NCI-H2171 (cell line): ENCODE measurements around the gene LRPAP1.
"Not testable (repeated sequence)": the region's sequence is repeated elsewhere in the genome, so short reads cannot be mapped to it uniquely, and the experiment has no call there.

Source experiments
- DNase-seq: peaks from one replicate; lab custom pipeline; 2025; lab: John Stamatoyannopoulos, UW

The LRPAP1 gene

DNA sequence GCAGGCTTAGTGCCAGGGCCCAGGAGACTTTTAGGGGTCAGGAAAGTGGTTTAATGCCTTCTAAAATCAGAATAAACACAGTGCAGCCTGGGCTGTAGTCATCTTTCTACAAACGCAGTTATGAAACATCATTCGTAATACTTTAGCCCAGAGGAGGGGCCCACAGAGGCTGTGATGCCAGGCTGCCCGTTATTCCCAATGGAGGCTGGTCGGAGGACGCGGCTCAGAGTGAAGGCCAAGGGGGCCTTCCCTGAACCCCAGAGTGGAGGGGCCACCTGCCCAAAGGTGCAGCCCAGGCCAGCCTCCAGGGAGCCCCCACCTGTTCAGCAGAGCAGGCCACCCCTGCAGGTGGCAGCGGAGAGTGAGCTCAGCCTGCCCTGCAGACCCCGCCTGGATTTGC is 29.9 kb upstream of the LRPAP1 start:
- not testable (repeated sequence) for DNase-seq

DNA sequence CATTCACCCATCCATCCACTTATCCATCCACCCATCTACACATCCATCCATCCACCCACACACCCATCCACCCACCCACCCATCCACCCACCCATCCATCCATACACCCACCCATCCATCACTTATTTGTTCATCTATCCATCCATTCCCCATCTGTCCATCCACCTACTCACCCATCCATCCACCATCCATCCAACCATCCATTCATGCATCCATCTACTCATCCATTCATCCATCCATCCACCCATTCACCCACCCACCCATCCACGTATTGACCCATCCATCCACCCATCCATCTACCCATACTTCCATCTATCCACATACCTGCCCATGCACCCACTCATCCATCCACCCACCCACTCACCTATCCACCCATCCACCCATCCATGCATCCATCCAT is 28.2 kb upstream of the LRPAP1 start:
- DNase-seq, result not testable (repeated sequence)

DNA sequence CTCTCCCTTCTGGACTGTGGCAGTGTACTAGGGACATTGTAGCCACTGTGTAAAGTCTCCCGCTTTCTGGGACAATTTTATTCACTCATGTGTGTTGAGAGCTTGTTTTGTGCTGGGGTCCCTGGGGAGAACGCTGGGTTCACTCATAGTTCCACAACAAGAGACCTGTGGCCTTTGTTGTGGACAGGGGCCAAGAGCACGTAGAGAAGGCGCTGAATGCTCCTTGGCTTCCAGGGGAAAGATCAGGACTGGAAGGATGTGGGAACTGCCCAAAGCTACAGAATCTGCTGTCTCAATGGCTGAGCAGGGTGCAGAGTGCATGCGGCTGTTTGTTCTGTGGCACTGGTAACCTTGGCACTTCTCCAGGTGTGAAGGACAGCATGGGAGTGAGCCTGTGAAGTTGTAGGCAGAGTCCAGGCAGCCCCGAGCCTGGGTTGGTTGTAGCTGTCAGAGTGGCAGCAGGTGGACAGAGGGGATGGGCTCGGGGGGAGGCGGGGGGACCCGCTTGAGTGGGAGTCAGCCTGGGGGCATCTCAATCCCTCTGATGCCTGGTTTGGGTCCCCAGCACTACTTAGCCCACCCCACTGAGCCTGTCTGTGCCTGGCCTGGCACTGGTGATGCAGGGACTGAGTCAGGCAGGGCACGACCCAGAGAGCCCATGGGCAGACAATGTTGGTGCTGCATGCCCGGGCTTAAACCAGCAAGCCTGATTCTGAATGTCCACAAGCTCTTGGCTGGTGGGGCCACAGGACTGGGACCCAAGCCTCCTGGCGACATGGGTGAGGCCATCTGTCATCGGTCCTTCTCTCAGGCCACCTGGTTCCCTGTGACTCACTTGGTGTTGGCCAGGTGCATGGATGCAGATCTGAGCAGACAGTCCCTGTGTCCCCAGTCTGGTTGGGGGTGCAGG is 27.4 kb upstream of the LRPAP1 start:
- DNase-seq, result not testable (repeated sequence)

DNA sequence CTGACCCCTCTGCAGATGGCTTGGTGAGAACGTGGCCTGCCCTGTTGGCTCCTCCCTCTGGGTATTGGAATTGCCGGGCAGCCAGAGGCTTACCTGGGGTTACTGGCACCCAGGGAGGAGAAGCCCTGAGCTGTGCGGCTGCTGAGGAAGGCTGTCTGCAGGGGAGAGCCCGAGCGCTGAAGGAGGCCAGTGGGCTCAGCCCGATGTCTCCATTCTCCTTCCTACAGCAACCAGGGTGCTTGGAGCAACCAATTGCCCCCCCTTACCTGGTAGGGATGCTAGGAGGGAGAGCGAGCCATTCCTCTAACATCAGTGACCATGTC is 26.3 kb upstream of the LRPAP1 start:
- DNase-seq, result not testable (repeated sequence)

DNA sequence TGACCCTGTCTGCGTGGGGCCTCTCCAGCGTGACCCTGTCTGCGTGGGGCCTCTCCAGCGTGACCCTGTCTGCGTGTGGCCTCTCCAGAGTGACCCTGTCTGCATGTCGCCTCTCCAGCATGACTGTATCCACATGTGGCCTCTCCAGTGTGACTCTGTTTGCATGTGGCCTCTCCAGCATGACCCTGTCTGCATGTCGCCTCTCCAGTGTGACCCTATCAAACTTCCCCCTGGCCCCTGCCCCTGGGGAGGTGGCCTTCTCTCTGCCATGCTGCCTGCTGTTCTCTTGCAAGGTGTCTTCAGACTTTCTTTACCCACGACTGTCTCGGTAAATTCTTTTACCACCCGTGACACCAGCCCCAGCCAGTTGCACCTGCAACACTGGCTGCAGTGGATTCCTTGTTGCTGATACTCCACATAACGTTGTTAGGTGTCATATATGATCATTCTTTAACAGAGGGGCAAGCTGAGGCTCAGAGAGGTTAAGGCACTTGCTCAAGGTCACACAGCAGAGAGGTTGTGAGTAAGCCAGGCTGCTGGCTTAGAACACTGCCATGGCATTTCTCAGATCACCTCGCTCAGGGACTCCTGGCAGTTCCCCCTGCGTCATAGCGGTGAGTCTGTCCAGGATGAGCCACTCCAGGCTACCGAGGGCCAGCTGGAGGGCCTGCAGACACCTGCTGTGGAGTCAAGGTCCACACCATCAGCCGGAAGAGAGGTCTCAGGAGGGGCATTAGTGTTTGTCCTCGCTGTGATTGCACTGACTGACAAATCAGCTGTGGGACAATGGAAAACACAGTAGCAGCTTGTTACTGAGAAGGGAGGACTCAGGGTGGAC is 25.7 kb upstream of the LRPAP1 start:
- DNase-seq, result not testable (repeated sequence)

DNA sequence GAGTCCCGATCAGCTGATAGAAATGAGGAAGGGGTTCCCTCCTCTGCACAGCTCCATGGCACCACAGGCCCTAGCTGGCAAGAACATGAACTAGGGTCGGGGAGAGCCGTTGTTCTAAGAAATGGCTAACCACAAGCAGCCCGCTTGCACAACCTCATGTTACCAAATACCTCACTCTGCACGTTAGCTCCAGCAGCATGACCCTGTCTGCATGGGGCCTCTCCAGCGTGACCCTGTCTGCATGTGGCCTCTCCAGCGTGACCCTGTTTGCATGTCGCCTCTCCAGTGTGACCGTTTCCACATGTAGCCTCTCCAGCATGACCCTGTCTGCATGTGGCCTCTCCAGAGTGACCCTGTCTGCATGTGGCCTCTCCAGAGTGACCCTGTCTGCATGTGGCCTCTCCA is 24.9 kb upstream of the LRPAP1 start:
- not testable (repeated sequence) for DNase-seq

DNA sequence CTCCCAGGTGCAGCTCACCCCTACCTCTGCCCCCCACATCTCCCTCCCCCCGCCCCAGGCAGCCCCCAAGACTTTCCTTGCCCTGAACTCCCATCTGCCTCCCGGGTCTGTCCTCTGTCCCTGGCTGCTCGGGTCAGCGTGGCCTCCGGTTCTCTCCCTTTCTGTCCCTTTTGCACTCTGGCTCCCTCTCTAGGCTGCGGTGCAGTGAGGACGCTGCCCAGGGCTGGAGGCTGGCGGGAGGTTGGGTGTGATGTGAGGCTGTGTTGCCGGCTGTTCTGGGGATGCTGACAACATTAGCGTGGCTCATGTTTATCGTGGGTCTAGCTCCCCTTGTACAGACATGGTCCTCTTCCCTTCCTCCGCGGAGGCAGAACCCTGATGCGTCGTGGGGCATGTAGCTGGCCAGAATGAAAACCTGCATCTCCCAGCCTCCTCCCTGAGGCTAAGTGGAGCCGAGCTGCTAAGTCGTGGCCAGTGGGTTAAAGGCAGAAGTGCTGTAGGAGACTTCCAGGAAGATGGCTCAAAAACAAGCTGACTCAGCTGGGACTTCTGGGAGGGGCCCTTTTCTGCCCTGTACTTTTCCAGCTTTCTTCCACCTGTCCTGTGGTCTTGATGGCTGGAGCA is 24.1 kb upstream of the LRPAP1 start:
- DNase-seq, result not testable (repeated sequence)

DNA sequence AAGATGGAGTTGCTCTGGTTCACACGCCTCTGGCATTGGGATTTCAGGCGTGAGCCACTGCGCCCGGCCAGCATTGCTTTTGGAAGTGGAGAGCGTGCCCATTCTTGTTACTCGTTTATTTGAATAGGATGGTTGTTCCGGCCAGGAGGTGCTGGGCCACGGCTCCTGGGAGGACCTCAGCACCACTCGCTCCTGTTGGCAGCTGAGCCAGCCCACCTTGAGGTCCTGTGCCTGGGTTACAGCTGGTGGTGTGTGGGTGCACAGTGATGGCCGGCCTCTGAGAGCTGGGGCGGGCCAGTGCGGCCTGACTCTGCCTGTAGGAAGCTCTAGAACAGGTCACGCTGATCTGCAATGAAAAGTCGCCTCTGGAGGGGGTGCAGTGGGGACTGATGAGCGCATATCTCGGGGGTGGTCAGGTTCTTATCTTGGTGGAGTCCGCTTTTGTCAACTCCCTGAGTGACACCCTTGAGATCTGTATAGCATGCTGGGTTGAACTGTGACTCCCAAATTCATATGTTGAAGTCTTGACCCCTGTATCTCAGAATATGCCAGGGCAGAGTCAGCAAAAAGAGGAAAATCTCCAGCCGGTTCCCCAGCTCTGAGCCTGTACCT is 23.3 kb upstream of the LRPAP1 start:
- not testable (repeated sequence) for DNase-seq

DNA sequence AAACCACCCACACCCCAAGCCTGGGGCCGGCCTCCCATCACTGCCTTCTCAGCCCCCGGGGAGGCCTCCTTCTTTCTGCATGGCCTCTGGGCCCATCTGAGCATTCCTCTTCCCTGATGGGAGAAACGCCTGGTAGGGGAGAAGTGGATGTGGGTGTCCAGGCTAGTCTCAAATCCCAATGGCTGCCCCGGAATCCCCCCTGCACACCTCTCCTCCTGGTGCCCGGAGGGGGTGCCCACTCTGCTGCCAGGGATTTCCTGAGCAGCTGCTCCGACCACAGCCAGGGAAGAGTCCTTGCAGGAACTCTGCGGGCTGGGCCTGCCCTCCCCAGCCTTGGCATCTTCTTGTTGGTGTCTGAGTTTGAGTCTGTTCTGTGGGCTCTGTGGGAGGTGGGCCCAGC is 19.1 kb upstream of the LRPAP1 start:
- DNase-seq, result not testable (repeated sequence)

DNA sequence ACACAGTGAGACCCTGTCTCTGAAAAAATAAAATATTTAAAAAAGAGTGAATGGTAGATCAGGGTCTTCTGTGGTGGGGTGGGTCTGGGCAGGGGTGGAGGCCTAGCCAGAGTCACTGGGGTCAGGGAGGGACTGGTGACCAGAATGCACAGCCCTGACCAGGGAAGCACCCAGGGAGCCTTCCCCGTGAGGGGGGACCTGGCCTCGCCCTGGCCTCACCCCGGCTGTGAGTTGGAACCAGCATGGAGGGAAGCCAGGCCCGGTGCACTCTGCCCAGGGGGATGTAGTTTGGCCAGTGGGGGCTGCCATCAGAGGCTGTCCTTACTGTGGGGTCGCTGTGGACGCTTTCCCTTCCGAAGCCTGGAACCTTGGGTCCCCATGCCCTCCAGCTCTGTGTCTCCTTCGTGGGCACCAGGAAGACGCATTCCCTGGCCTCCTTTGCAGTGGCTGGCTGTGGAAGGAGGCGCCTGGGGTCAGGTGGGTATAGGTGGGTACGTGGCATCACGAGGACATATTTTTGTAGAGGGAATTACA is 18.6 kb upstream of the LRPAP1 start:
- not testable (repeated sequence) for DNase-seq

DNA sequence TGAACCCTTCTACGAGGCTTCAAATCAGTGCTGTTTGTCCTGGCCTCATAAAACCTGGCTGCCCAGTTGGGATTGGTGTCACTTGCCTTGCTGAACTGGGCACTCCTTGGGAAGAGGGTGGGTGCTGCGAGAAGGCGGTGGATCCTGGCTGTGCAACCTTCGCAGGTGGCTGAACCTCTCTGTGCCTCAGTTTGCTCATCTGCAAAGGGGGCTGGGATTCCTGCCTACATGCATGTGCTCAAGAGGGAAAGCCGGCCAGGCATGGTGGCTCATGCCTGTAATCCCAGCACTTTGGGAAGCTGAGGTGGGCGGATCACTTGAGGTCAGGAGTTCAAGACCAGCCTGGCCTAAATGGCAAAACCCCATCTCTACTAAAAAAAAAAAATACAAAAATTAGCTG is 17.8 kb upstream of the LRPAP1 start:
- DNase-seq, result not testable (repeated sequence)

DNA sequence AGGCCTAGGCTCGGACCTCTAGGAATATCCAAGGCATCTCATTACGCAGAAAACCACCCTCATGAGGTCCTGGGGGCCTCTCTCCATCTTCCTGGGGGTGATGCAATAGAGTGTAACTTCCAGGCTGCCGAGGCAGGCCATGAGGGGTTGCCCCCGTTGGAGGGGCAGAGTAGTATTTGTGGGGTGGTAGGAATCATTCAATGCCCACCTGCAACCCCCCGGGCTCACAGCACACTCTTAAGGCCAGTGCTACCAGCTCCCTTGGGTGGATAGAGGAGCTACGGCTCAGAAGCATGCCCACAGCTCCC is 17.4 kb upstream of the LRPAP1 start:
- not testable (repeated sequence) for DNase-seq

DNA sequence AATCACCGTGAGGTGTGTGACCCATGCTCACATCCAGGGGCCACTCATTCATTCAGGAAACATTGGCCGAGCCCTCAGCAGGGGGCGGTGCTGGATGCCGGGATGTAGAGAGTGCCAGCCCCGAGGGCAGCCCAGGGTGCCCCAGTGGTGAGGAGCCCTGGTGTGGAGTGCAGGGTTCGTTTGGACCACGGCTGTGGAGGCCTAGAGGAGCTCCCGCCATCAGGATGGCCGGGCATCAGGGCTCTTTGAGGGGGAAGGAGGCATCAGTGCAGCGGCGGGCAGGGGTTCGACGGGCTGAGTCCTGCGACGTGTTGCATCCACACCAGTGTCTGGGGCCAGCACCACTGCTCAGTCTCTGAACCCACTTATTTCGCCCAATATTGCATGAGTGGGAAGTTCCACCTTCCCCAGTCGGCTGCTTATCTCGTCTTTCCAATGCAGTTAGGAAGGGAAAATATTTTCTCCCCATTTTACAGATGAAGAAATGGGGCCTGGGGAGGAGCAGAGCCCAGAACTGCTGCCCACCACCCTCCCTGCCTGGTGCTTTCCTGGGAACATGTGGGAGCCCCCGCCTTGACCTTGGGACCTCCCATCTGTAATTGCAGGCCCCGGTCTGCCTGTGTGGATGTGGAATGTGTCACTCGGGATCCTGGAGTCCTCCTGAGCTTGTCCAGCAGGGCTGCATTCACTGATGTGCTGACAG is 16.9 kb upstream of the LRPAP1 start:
- not testable (repeated sequence) for DNase-seq

DNA sequence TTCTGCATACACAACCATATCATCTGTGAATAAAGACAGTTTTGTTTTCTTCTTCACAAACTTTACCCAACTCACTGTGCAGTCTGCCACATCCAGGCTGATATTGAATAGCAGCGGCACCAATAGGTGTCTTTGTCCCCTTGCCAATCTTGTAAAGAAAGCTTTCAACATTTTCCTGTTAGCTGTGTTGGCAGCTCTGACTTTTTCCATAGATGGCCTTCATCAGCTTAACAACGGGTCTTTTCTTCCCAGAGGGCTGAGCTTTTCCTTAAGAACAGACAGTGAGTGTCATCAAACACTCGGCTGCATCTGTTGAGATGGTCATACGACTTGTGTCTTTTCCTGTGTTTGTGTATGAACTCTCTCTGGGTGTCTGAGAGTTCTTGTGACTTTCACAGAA is 14.5 kb upstream of the LRPAP1 start:
- not testable (repeated sequence) for DNase-seq

DNA sequence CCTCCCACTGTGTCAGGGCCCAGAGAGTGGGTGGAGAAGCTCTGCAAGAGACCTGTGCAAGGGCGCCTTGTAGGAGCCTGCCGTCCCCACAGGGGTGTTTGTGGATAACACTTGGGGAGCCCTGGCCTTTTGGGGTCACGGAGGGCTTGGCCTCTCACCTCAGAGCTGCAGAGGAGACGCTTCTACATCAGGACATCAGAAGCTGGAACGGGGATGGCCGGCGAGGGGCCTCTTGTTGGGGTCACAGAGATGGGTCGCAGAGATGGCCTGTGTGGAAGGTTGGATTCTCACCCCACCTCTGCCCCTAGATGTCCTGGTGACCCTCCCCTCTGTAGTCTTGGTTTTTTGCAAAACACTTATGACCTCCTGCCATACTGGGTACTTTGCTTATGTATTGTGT is 13.1 kb upstream of the LRPAP1 start:
- not testable (repeated sequence) for DNase-seq

DNA sequence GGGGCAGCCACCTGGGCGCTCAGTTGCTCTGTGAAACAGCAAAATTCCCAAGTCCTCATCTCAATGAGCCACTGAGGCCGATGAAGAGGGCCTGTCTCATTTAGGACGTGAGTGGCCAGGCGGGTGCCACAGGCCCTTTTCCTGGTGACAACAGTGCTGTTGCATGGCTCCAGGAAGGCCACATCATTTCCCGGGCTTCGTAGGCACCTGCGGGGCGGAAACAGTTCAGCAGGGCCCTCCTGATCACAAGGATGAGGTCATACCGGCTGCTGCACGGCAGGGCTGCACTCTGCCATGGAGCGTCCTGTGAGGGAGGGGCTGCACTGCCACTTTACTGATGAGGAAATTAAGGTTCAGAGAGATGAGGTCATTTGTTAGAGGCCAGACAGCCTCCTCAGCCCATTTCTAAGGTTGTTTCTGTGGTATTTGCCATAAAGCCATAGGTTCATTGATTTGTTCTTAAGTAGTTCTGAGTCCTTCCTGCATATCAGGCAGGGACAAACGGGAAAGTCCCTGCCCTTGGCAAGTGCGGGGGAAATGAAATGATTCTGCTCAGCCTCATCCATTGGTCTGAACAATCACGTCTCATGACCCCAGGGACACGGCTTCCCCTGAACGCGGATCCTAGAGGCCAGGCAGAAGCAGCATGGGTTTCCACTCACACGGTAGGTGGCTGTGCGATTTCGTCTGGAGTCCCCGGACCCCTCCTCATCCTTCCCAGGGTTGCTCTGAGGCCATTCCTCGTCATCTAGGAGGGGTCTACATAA is 12.2 kb upstream of the LRPAP1 start:
- DNase-seq, result not testable (repeated sequence)

DNA sequence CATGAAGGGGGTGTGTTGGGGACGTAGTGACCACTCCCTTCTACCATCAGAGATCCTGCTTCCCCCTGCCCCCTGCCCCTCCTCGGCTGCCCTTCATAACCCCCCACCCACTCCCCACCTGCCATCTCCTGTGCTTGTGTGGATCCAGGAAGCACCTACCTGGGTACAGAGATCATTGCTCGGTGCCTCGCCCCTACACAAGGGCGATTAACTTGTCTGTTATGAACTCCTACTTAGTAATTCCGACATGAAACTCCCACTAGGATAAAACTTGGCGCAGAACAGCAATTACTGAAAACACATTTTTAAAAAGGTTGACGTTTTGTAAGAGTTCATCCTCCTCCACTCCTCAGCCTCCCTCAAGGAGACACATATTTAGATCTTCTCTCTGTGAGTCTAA is 11.2 kb upstream of the LRPAP1 start:
- not testable (repeated sequence) for DNase-seq

DNA sequence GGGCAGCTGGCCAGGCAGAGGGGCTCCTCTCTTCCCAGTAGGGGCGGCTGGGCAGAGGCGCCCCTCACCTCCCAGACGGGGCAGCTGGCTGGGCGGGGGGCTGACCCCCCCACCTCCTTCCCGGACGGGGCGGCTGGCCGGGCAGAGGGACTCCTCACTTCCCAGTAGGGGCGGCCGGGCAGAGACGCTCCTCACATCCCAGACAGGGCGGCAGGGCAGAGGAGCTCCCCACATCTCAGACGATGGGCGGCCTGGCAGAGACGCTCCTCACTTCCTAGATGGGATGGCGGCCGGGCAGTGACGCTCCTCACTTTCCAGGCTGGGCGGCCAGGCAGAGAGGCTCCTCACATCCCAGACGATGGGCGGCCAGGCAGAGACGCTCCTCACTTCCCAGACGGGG is 6.7 kb upstream of the LRPAP1 start:
- not testable (repeated sequence) for DNase-seq

DNA sequence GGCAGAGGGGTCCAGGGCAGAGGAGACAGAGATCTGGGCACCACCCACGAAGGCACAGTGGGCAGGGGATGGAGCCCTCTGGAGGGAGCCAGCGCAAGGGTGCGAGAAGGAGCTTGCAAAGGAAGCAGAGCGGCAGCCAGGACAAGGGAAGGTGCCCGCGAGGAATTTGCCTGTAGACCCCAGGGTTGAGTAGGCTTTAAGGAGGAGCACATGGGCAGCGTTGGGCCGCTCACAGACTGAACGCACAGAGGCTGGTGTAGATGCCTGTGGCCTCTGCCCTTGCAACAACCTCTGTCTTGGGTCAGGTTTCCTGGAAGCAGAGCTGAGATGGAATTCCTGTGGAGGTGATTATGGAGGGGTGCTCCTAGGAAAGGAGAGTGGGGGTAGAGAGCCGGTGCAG is 3.6 kb upstream of the LRPAP1 start:
- DNase-seq, result not testable (repeated sequence)

DNA sequence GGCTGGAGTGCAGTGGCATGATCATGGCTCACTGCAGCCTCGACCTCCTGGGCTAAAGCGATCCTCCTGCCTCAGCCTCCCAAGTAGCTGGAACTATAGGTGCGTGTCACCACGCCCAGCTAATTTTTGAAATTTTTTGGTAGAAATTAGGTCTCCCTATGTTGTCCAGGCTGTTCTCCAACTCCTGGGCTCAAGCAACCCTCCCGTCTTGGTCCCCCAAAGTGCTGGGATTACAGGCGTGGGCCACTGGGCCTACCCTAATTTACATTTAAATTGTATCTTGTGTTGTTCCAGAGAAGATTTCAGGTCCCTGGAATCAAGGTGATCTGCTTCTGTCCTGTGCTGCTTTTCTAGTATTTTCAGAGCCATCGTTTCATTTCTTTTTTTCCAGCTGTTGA is 1.2 kb upstream of the LRPAP1 start:
- no peak for DNase-seq
